Activated naive CD8-positive, alpha-beta T cell treated with anti-CD3 and anti-CD28 coated beads, Interleukin-2, amount 50 U/mL, for 24 hours (primary cell): ENCODE results near the gene MAP4.
"Not testable (repeated sequence)": the region's sequence is repeated elsewhere in the genome, so short reads cannot be mapped to it uniquely, and the experiment has no call there.

ENCODE experiments used
- ATAC-seq: fragments of 150-1000 bp; cut with Tn5 transposase; one replicate; pipeline ENCODE4 v1.10.0; 2021
- DNase-seq: peaks from one replicate; pipeline ENCODE4 v3.0.0; 2021
- H3K27ac Mint-ChIP-seq: one replicate; pipeline ENCODE4 v1.8.0; 2021; ENCODE audit warnings: mild to moderate bottlenecking, mixed read lengths
- H3K27me3 Mint-ChIP-seq: one replicate; pipeline ENCODE4 v1.8.0; 2021; ENCODE audit warnings: mixed read lengths
- H3K36me3 Mint-ChIP-seq: one replicate; pipeline ENCODE4 v1.8.0; 2021; ENCODE audit warnings: low read depth, mixed read lengths
- H3K4me1 Mint-ChIP-seq: one replicate; pipeline ENCODE4 v1.8.0; 2021; ENCODE audit warnings: mixed read lengths
- H3K4me3 Mint-ChIP-seq: one replicate; pipeline ENCODE4 v1.8.0; 2021; ENCODE audit warnings: mild to moderate bottlenecking, moderate library complexity, mixed read lengths
- H3K9me3 Mint-ChIP-seq: one replicate; pipeline ENCODE4 v1.8.0; 2021; ENCODE audit warnings: mixed read lengths

The MAP4 gene

GRCh38 chr3:47907784-47908183 is 108.4 kb downstream of the MAP4 start:
- Mint-ChIP-seq H3K4me3 (no peak overlapping the region), H3K9me3 (no peaks in the 10 kb centered on the region)
- no peak for ATAC-seq

GRCh38 chr3:47902746-47903145 is 113.5 kb downstream of the MAP4 start:
- Mint-ChIP-seq H3K4me1 (peaks cover 8% of the 10 kb centered on the region), H3K27me3 (no peaks in the 10 kb centered on the region), H3K9me3 (no peaks in the 10 kb centered on the region), H3K36me3 (peaks cover 25% of the 10 kb centered on the region), H3K4me3 (no peak overlapping the region), H3K27ac (no peak overlapping the region)
- no peak for DNase-seq
- no peak for ATAC-seq

More at GRCh38 chr3:47907784-47908183, 108.4 kb downstream of the MAP4 start:
- Mint-ChIP-seq H3K36me3 (peaks cover 59% of the 10 kb centered on the region), H3K27me3 (no peaks in the 10 kb centered on the region), H3K4me1 (peaks cover 6% of the 10 kb centered on the region), H3K27ac (no peak overlapping the region)
- no peak for DNase-seq

- DNase-seq (no peak), ATAC-seq (no peak)
- Mint-ChIP-seq H3K27me3 (no peaks in the 10 kb centered on the region), H3K4me1 (peaks cover 8% of the 10 kb centered on the region), H3K9me3 (no peaks in the 10 kb centered on the region), H3K4me3 (no peak overlapping the region), H3K27ac (no peak overlapping the region), H3K36me3 (peaks cover 26% of the 10 kb centered on the region)
These were observed 114.9 kb downstream of the MAP4 start for GRCh38 chr3:47901280-47901833.

GRCh38 chr3:47899495-47900108 is 116.6 kb downstream of the MAP4 start:
- H3K4me3 Mint-ChIP-seq: no peak overlapping the region
- H3K27ac Mint-ChIP-seq: no peak overlapping the region
- H3K27me3 Mint-ChIP-seq: no peaks in the 10 kb centered on the region
- no peaks in the 10 kb centered on the region for H3K9me3 Mint-ChIP-seq
- H3K4me1 Mint-ChIP-seq: peaks cover 8% of the 10 kb centered on the region
- H3K36me3 Mint-ChIP-seq: peaks cover 19% of the 10 kb centered on the region
- DNase-seq (no peak), ATAC-seq (no peak)

- H3K4me3 Mint-ChIP-seq: no peak overlapping the region
- no peak for ATAC-seq
These were observed 118.3 kb downstream of the MAP4 start for GRCh38 chr3:47897954-47898353.

GRCh38 chr3:47896736-47897135 is 119.5 kb downstream of the MAP4 start:
- Mint-ChIP-seq H3K4me3 (no peak overlapping the region), H3K4me1 (peaks cover 8% of the 10 kb centered on the region), H3K36me3 (peaks cover 10% of the 10 kb centered on the region), H3K9me3 (no peaks in the 10 kb centered on the region), H3K27me3 (no peaks in the 10 kb centered on the region), H3K27ac (no peak overlapping the region)
- DNase-seq (no peak), ATAC-seq (no peak)

More at GRCh38 chr3:47897954-47898353, 118.3 kb downstream of the MAP4 start:
- no peak overlapping the region for H3K27ac Mint-ChIP-seq
- no peaks in the 10 kb centered on the region for H3K27me3 Mint-ChIP-seq
- H3K9me3 Mint-ChIP-seq: no peaks in the 10 kb centered on the region
- peaks cover 15% of the 10 kb centered on the region for H3K36me3 Mint-ChIP-seq
- peaks cover 8% of the 10 kb centered on the region for H3K4me1 Mint-ChIP-seq
- no peak for DNase-seq

GRCh38 chr3:47895241-47895640 is 121.0 kb downstream of the MAP4 start:
- ATAC-seq: no peak
- no peak overlapping the region for H3K4me3 Mint-ChIP-seq
- peaks cover 12% of the 10 kb centered on the region for H3K36me3 Mint-ChIP-seq
- H3K9me3 Mint-ChIP-seq: no peaks in the 10 kb centered on the region
- no peak for DNase-seq
- no peaks in the 10 kb centered on the region for H3K27me3 Mint-ChIP-seq
- peaks cover 8% of the 10 kb centered on the region for H3K4me1 Mint-ChIP-seq
- H3K27ac Mint-ChIP-seq: no peak overlapping the region

GRCh38 chr3:47892286-47893040 is 123.8 kb downstream of the MAP4 start:
- Mint-ChIP-seq H3K4me1 (no peaks in the 10 kb centered on the region), H3K27me3 (no peaks in the 10 kb centered on the region), H3K27ac (no peak overlapping the region), H3K9me3 (no peaks in the 10 kb centered on the region), H3K4me3 (no peak overlapping the region), H3K36me3 (peaks cover 10% of the 10 kb centered on the region)
- DNase-seq (no peak), ATAC-seq (no peak)

- Mint-ChIP-seq H3K27me3 (no peaks in the 10 kb centered on the region), H3K9me3 (no peaks in the 10 kb centered on the region), H3K4me3 (no peak overlapping the region), H3K36me3 (peaks cover 10% of the 10 kb centered on the region), H3K27ac (no peak overlapping the region), H3K4me1 (no peaks in the 10 kb centered on the region)
- DNase-seq: no peak
- ATAC-seq: no peak
These were observed 124.6 kb downstream of the MAP4 start for GRCh38 chr3:47891613-47892005.

GRCh38 chr3:47890828-47891612 is 125.2 kb downstream of the MAP4 start:
- no peaks in the 10 kb centered on the region for H3K27me3 Mint-ChIP-seq
- no peak overlapping the region for H3K27ac Mint-ChIP-seq
- H3K4me3 Mint-ChIP-seq: no peak overlapping the region
- peaks cover 10% of the 10 kb centered on the region for H3K36me3 Mint-ChIP-seq
- H3K9me3 Mint-ChIP-seq: no peaks in the 10 kb centered on the region
- ATAC-seq: no peak
- H3K4me1 Mint-ChIP-seq: no peaks in the 10 kb centered on the region
- DNase-seq: no peak

GRCh38 chr3:47890126-47890827 is 125.9 kb downstream of the MAP4 start:
- Mint-ChIP-seq H3K36me3 (peaks cover 12% of the 10 kb centered on the region), H3K27ac (no peak overlapping the region)

GRCh38 chr3:47888986-47889757 is 127.0 kb downstream of the MAP4 start:
- Mint-ChIP-seq H3K9me3 (no peaks in the 10 kb centered on the region), H3K36me3 (peaks cover 15% of the 10 kb centered on the region), H3K27me3 (no peaks in the 10 kb centered on the region), H3K4me3 (no peak overlapping the region), H3K4me1 (no peaks in the 10 kb centered on the region), H3K27ac (no peak overlapping the region)
- no peak for DNase-seq
- ATAC-seq: no peak

More at GRCh38 chr3:47890126-47890827, 125.9 kb downstream of the MAP4 start:
- Mint-ChIP-seq H3K27me3 (no peaks in the 10 kb centered on the region), H3K4me1 (no peaks in the 10 kb centered on the region), H3K4me3 (no peak overlapping the region), H3K9me3 (no peaks in the 10 kb centered on the region)
- ATAC-seq (no peak), DNase-seq (no peak)

- H3K4me1 Mint-ChIP-seq, ATAC-seq, H3K4me3 Mint-ChIP-seq, H3K27me3 Mint-ChIP-seq, H3K9me3 Mint-ChIP-seq, H3K27ac Mint-ChIP-seq, DNase-seq: not testable (repeated sequence)
- H3K36me3 Mint-ChIP-seq: peaks cover 15% of the 10 kb centered on the region
These were observed 128.2 kb downstream of the MAP4 start for GRCh38 chr3:47887991-47888390.
